ENCODE results near the gene MC3R.

Gene MC3R

GRCh38 chr20:56273491-56273890 lies 25.0 kb downstream of the MC3R start:
- H3K36me3 ChIP-seq (replicated peaks), result no peaks in the 10 kb centered on the region

GRCh38 chr20:56274156-56274555 lies 25.6 kb downstream of the MC3R start:
- DNase-seq (ENCODE audit: low spot score in 2 of 2), result no peak
- no peak overlapping the region for H3K4me3 ChIP-seq
- no peaks in the 10 kb centered on the region for H3K9me3 ChIP-seq
- no peaks in the 10 kb centered on the region for H3K27me3 ChIP-seq (ENCODE audit: low read depth)
- no peaks in the 10 kb centered on the region for H3K36me3 ChIP-seq (replicated peaks)
- H3K4me1 ChIP-seq, result no peaks in the 10 kb centered on the region
- in situ Hi-C loops (cut with MboI; ENCODE audit: low sequenced_read_pairs), result no loop called here

More at GRCh38 chr20:56273491-56273890, 25.0 kb downstream of the MC3R start:
- in situ Hi-C loops (cut with MboI; ENCODE audit: low sequenced_read_pairs), result no loop called here
- Histone ChIP-seq H3K4me3 (no peak overlapping the region), H3K4me1 (no peaks in the 10 kb centered on the region), H3K27me3 (ENCODE audit: low read depth) (no peaks in the 10 kb centered on the region), H3K9me3 (no peaks in the 10 kb centered on the region)
- DNase-seq (ENCODE audit: low spot score in 2 of 2), result no peak

- DNase-seq (ENCODE audit: low spot score in 2 of 2), result no peak
- H3K9me3 ChIP-seq, result no peaks in the 10 kb centered on the region
- H3K36me3 ChIP-seq (replicated peaks), result no peaks in the 10 kb centered on the region
- in situ Hi-C loops (cut with MboI; ENCODE audit: low sequenced_read_pairs), result no loop called here
- H3K27me3 ChIP-seq (ENCODE audit: low read depth), result no peaks in the 10 kb centered on the region
- no peaks in the 10 kb centered on the region for H3K4me1 ChIP-seq
- H3K4me3 ChIP-seq, result no peak overlapping the region
Measured at GRCh38 chr20:56278196-56278595, 29.7 kb downstream of the MC3R start.

GRCh38 chr20:56285496-56285895 lies 37.0 kb downstream of the MC3R start:
- Histone ChIP-seq H3K4me1 (no peaks in the 10 kb centered on the region), H3K4me3 (no peak overlapping the region), H3K27me3 (ENCODE audit: low read depth) (no peaks in the 10 kb centered on the region), H3K9me3 (no peaks in the 10 kb centered on the region), H3K36me3 (replicated peaks) (no peaks in the 10 kb centered on the region)
- DNase-seq (ENCODE audit: low spot score in 2 of 2), result no peak
- in situ Hi-C loops (cut with MboI; ENCODE audit: low sequenced_read_pairs), result no loop called here

- Histone ChIP-seq H3K9me3 (no peaks in the 10 kb centered on the region), H3K4me3 (no peak overlapping the region), H3K4me1 (no peaks in the 10 kb centered on the region), H3K36me3 (replicated peaks) (no peaks in the 10 kb centered on the region), H3K27me3 (ENCODE audit: low read depth) (no peaks in the 10 kb centered on the region)
- DNase-seq (ENCODE audit: low spot score in 2 of 2), result no peak
- in situ Hi-C loops (cut with MboI; ENCODE audit: low sequenced_read_pairs), result no loop called here
Measured at GRCh38 chr20:56289652-56290051, 41.1 kb downstream of the MC3R start.

GRCh38 chr20:56299362-56299761 lies 50.8 kb downstream of the MC3R start:
- in situ Hi-C loops (cut with MboI; ENCODE audit: low sequenced_read_pairs), result no loop called here
- Histone ChIP-seq H3K27me3 (ENCODE audit: low read depth) (peaks cover 3% of the 10 kb centered on the region; the same call in 1 of the 2 replicates), H3K4me3 (no peak overlapping the region), H3K36me3 (replicated peaks) (no peaks in the 10 kb centered on the region), H3K9me3 (peaks cover 2% of the 10 kb centered on the region; the same call in 1 of the 2 replicates), H3K4me1 (no peaks in the 10 kb centered on the region)
- no peak for DNase-seq (ENCODE audit: low spot score in 2 of 2)
